Mammary epithelial cell (primary cell): ENCODE results near the gene LTBP2.

Experiments
- CTCF ChIP-seq, 2 donors: IDR thresholded peaks in 1 of 2; conservative IDR thresholded peaks in 1 of 2; 2 replicates each; pipeline ENCODE4 v1.5.1; 2011 to 2012; ENCODE audit warnings: inconsistent platforms in 2 of 2, low read length in 2 of 2, mild to moderate bottlenecking in 2 of 2, control low read depth in 1 of 2, low read depth in 1 of 2; ENCODE audit not compliant: insufficient read depth in 1 of 2; ENCODE audit errors: extremely low read depth in 1 of 2
- EZH2 ChIP-seq: IDR thresholded peaks from 2 replicates; pipeline ENCODE4 v1.6.1; 2012; ENCODE audit warnings: low read length, inconsistent platforms, borderline replicate concordance

GRCh38 chr14:74628418-74628817, 16.4 kb upstream of the LTBP2 start:
- TF ChIP-seq EZH2 (no peak), CTCF (conservative IDR thresholded peaks at IDR 0.05 in 1 of 2, IDR thresholded peaks at IDR 0.05 in 1 of 2; ENCODE audit: extremely low read depth in 1 of 2, insufficient read depth in 1 of 2, low read depth in 1 of 2, low read length in 2 of 2) (no peak)
